ENCODE results near the gene C1orf21.

Gene C1orf21

GRCh38 chr1:184627007-184627341, 240.1 kb downstream of the C1orf21 start:
- no peak for DNase-seq (ENCODE audit: low read depth)

- DNase-seq (ENCODE audit: low read depth), result no peak
Measured at GRCh38 chr1:184629266-184629665, 242.4 kb downstream of the C1orf21 start.

GRCh38 chr1:184630679-184631060, 243.8 kb downstream of the C1orf21 start:
- no peak for DNase-seq (ENCODE audit: low read depth)

GRCh38 chr1:184632415-184633175, 245.8 kb downstream of the C1orf21 start:
- DNase-seq (ENCODE audit: low read depth), result no peak

DNA sequence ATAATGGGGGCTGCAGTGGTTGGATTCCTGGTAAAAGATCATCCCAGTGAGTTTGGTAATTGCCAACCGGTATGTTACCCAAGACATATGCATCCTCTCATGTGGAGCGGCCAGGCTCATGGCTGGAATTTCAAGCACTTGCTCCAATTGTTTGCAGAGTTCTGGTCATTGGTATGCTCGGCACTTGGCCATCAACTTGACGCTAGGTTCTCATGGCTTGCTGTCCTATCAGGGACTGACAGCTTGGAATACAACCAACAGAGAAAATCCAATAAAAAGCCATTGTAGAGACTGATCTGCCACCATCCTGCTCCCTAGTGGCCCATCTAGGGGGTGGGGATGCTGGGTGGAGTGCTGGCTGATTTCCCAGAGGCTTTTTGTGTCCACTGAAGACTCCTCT, 247.0 kb downstream of the C1orf21 start:
- no peak for DNase-seq (ENCODE audit: low read depth)

DNA sequence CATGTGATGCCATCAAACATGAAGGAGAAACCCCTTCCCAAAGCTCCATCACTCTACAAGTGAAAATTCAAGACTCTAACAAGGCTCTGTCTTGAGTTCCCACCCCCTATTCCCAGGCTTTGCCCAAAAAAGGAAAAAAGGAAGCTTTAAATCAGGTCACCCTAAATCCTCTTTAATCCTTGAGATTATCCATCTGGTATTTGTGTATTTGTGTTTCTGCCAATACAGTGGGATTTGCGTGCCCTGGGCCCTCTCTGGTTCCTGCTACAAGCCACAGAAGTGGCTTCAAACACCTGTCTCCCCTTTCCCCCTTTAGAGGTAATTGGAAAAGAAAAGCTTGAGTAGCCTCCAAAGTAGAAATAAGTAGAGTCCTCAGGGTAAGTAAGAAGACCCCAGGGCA, 247.5 kb downstream of the C1orf21 start:
- no peak for DNase-seq (ENCODE audit: low read depth)

- DNase-seq (ENCODE audit: low read depth), result no peak
Measured at GRCh38 chr1:184635347-184635979, 248.6 kb downstream of the C1orf21 start.

DNA sequence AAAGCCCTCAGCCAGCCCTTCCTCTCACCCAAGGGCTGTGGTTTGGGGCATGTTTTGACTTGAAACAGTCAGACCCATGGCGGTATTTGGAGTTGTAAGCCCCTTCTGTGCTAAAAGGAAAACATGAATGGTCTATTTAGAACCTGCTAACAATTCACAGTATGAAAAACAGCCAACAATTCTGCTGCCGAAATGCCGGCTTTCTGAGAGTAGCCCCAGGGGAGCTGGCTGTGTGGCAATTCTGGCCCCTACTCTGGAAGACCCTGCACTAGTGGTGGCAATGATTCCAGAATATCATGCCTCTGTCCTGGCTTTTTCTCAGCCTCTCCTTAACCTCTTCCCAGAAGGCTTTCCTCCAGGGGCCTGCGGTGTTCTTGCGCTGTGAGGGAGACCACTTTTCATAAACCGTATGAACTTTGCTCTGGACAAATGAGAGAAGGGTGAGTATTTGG, 249.2 kb downstream of the C1orf21 start:
- DNase-seq (ENCODE audit: low read depth), result no peak

DNA sequence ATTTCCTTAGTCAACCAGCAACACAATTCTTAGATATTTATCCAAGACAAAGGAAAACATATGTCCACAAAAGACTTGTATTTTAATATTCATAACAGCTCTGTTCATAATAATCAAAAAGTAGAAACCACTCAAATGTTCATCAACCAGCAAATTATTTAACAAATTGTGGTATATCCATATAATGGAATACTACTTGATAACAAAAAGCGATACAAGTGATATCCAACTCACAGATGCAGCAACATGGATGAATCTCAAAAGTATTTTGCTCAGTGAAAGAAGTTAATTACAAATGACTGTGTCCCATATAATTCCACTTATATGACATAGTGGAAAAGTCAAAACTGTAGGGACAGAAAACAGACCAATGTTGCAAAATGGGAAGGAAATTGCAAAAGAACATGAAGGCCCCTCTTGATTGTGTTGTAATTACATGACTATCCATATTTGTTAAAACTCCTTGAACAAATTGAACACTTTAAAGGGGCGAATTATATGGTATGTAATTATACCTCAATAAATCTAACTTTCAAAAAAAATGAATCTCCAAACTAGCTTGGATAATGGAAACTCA, 250.9 kb downstream of the C1orf21 start:
- no peak for DNase-seq (ENCODE audit: low read depth)

DNA sequence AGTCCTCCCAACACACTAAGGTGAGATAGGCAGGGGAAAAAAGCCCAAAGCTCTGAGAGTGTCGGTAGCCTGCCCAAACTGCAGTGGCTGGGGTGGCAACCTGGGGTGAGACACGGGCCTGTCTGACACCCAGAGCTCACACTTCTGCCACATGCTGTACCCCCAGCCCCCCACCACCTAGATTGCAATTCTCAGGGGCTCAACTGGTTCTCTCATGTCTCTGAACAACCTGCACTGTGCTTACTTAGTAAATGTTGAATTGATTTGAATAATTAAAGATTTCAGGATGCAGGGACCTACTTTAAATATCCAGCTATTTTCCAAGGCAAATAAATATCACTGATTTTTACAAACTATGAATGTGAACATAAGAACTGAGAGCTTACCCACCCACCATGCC, 252.4 kb downstream of the C1orf21 start:
- DNase-seq (ENCODE audit: low read depth), result no peak

- no peak for DNase-seq (ENCODE audit: low read depth)
Measured at GRCh38 chr1:184640505-184640904, 253.7 kb downstream of the C1orf21 start.

- no peak for DNase-seq (ENCODE audit: low read depth)
Measured at GRCh38 chr1:184641894-184642293, 255.1 kb downstream of the C1orf21 start.

DNA sequence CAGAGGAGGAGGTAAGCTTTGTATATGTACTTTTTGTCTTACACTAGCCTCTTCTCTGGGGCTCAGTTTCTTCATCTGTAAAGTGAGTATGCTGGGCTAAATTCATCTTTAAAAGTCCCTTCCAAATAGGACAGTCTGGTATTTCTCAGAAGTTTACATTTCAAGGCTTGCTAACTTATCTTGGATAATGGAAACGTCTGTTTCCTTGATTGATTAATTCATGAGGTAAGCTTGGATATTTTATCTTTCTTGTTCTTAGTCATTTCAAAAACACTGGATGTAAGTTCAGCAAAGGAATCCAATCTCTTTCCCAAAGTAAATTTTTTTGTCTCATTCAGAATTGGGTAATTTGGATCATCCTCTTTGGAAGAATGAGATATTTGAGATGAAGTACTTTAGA, 256.8 kb downstream of the C1orf21 start:
- DNase-seq (ENCODE audit: low read depth), result no peak

GRCh38 chr1:184644771-184645170, 257.9 kb downstream of the C1orf21 start:
- DNase-seq (ENCODE audit: low read depth), result no peak

- DNase-seq (ENCODE audit: low read depth), result no peak
Measured at GRCh38 chr1:184646178-184646701, 259.4 kb downstream of the C1orf21 start.

GRCh38 chr1:184646824-184647223, 260.0 kb downstream of the C1orf21 start:
- DNase-seq (ENCODE audit: low read depth), result no peak

- DNase-seq (ENCODE audit: low read depth), result no peak
Measured at GRCh38 chr1:184647471-184647870, 260.6 kb downstream of the C1orf21 start.

DNA sequence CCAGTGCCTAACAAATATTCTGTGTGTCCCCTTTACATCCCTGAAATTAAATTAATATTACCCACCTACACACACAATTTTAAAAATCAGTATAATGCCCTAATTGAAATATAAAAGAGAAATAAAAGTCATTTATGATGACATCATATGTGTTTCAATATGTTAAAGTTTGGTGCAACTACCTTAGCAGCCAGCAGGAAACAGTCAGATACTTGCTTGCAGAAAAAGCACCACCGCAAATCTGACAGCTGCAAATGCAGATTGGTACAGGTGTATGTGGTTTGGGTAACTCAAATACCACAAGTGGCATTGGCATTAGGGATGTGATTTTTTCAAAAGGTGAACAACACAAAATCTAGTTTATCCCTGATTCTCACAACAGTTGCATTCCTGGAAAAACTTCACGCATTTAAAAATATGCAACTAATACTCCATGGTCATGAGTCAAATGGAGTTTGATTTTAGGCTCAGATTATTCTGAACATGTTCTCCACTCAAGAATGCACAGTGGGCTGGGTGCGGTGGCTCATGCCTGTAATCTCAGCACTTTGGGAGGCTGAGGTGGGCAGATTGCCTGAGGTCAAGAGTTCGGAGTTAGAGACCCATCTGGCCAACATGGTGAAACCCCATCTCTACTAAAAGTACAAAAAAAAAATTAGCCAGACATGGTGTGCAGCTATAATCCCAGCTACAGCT, 261.5 kb downstream of the C1orf21 start:
- DNase-seq (ENCODE audit: low read depth), result no peak

GRCh38 chr1:184648856-184649201, 262.0 kb downstream of the C1orf21 start:
- DNase-seq (ENCODE audit: low read depth), result no peak

DNA sequence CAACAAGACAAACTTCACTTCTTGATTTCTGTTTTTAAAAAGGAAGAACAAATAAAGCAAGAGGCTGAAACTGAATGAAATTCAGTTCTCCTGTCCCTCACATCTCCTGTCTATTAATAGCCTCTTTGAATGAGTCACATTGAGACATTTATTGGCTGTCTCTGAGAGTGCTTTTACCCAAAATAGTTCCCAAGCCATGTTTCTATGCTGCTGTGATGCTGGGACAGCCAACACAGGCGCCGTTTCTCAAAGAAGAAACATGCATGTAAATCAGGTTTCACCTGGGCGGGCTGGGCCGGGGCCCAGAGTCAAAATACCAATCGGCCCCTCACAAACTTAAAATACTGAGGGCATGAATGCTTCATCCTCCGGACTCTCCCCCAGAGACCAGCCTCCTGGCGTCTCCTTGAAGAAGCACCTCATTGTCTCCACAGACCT, 262.6 kb downstream of the C1orf21 start:
- no peak for DNase-seq (ENCODE audit: low read depth)

GRCh38 chr1:184650177-184650866, 263.5 kb downstream of the C1orf21 start:
- DNase-seq (ENCODE audit: low read depth), result no peak

GRCh38 chr1:184655185-184655584, 268.4 kb downstream of the C1orf21 start:
- no peak for DNase-seq (ENCODE audit: low read depth)
